IMR-90 (cell line): ENCODE measurements around the gene NXPE2. TPM values are rescaled to one million over a fixed set of nuclear protein-coding genes. Genes with fewer than 3 reads are reported as not detected.

Experiments
- ATAC-seq: fragments of 200-7000 bp; cut with Tn5 transposase; 2 replicates; pipeline ENCODE4 v1.9.1; 2020; ENCODE audit warnings: low read depth, mild to moderate bottlenecking, moderate library complexity
- BruUV-seq: library from RNA; stranded (reverse); fragments of 400-500 nt; replicated peaks from 2 replicates; lab custom pipeline; 2021; lab: Mats Ljungman, UMichigan
- CTCF ChIA-PET: fragments of 300-600 bp; formaldehyde crosslinking; extraction: SDS; loops from one replicate; lab custom pipeline; 2021; ENCODE audit warnings: antibody characterized with exemption; lab: Yijun Ruan, JAX
- POLR2A ChIA-PET: fragments of 300-600 bp; sonication (Branson Sonifier 250); formaldehyde crosslinking; loops from one replicate; lab custom pipeline; 2022; ENCODE audit warnings: antibody characterized with exemption; ENCODE audit not compliant: unreplicated experiment; lab: Charles Lee
- DNase-seq: peaks from one replicate; pipeline ENCODE4 v3.0.0; 2013
- H2AFZ ChIP-seq: replicated peaks from 2 replicates; pipeline ENCODE3; 2013; ENCODE audit warnings: low read length, mild to moderate bottlenecking; ENCODE audit not compliant: poor library complexity
- H2AK5ac ChIP-seq: 2 replicates; pipeline ENCODE4 v1.6.1; 2013; ENCODE audit warnings: low read depth, low read length, inconsistent platforms
- H2AK9ac ChIP-seq: replicated peaks from 2 replicates; pipeline ENCODE3; 2013; ENCODE audit warnings: mild to moderate bottlenecking, low read depth, low read length, moderate library complexity; ENCODE audit not compliant: poor library complexity
- H2BK120ac ChIP-seq: 2 replicates; pipeline ENCODE4 v1.6.1; 2013; ENCODE audit warnings: low read depth, low read length, inconsistent platforms
- H2BK15ac ChIP-seq: 3 replicates; pipeline ENCODE4 v1.6.1; 2013; ENCODE audit warnings: low read depth, low read length, inconsistent platforms
- H2BK20ac ChIP-seq: 2 replicates; pipeline ENCODE4 v1.6.1; 2013; ENCODE audit warnings: low read depth, mild to moderate bottlenecking, inconsistent platforms, low read length, moderate library complexity
- H2BK5ac ChIP-seq: 2 replicates; pipeline ENCODE4 v1.6.1; 2013; ENCODE audit warnings: mild to moderate bottlenecking, low read depth, low read length, inconsistent platforms; ENCODE audit not compliant: poor library complexity, severe bottlenecking
- H3K14ac ChIP-seq: replicated peaks from 2 replicates; pipeline ENCODE4 v1.6.1; 2013; ENCODE audit warnings: low read depth, low read length, inconsistent platforms
- H3K18ac ChIP-seq: 2 replicates; pipeline ENCODE4 v1.6.1; 2013; ENCODE audit warnings: low read depth, low read length, control low read depth
- H3K23ac ChIP-seq: 2 replicates; pipeline ENCODE4 v1.6.1; 2013; ENCODE audit warnings: low read depth, low read length, inconsistent platforms
- H3K27ac ChIP-seq: 2 replicates; pipeline ENCODE4 v1.5.1; 2013; ENCODE audit warnings: mild to moderate bottlenecking, control low read depth, low read length; ENCODE audit not compliant: insufficient read depth
- H3K27me3 ChIP-seq: 2 replicates; pipeline ENCODE4 v1.6.1; 2013; ENCODE audit warnings: low read length; ENCODE audit not compliant: control insufficient read depth, insufficient read depth
- H3K36me3 ChIP-seq: 2 replicates; pipeline ENCODE4 v1.6.1; 2013; ENCODE audit warnings: low read length, mixed read lengths; ENCODE audit not compliant: control insufficient read depth, insufficient read depth
- H3K4ac ChIP-seq: 2 replicates; pipeline ENCODE4 v1.6.1; 2013; ENCODE audit warnings: low read depth, low read length, inconsistent platforms
- H3K4me1 ChIP-seq: 2 replicates; pipeline ENCODE4 v1.6.1; 2013; ENCODE audit warnings: low read length, mixed read lengths; ENCODE audit not compliant: control insufficient read depth, insufficient read depth
- H3K4me2 ChIP-seq: 2 replicates; pipeline ENCODE4 v1.6.1; 2013; ENCODE audit warnings: low read depth, mild to moderate bottlenecking, control low read depth, low read length, moderate library complexity
- H3K4me3 ChIP-seq: 2 replicates; pipeline ENCODE4 v1.5.1; 2013; ENCODE audit warnings: low read depth, mild to moderate bottlenecking, control low read depth, low read length, moderate library complexity; ENCODE audit not compliant: insufficient read depth
- H3K56ac ChIP-seq: 2 replicates; pipeline ENCODE4 v1.6.1; 2013; ENCODE audit warnings: low read length, inconsistent platforms; ENCODE audit not compliant: insufficient read depth; ENCODE audit errors: extremely low read depth
- H3K79me1 ChIP-seq, 2 experiments: 2 replicates each; pipeline ENCODE4 v1.6.1; 2013; ENCODE audit warnings: low read length in 2 of 2, inconsistent platforms in 1 of 2, low read depth in 1 of 2
- H3K9ac ChIP-seq: 2 replicates; pipeline ENCODE4 v1.6.1; 2013; ENCODE audit warnings: low read depth, low read length, control low read depth
- H3K9me1 ChIP-seq: 2 replicates; pipeline ENCODE4 v1.6.1; 2013; ENCODE audit warnings: low read length, inconsistent platforms; ENCODE audit not compliant: insufficient read depth
- H3K9me3 ChIP-seq: 2 replicates; pipeline ENCODE4 v1.6.1; 2013; ENCODE audit warnings: low read length; ENCODE audit not compliant: control insufficient read depth, insufficient read depth
- H4K20me1 ChIP-seq: 2 replicates; pipeline ENCODE4 v1.6.1; 2013; ENCODE audit warnings: low read length, inconsistent platforms; ENCODE audit not compliant: insufficient read depth
- H4K5ac ChIP-seq: 2 replicates; pipeline ENCODE4 v1.6.1; 2013; ENCODE audit warnings: mild to moderate bottlenecking, low read depth, low read length, control low read depth
- H4K8ac ChIP-seq, 2 experiments: 2 replicates each; pipeline ENCODE4 v1.6.1; 2013; ENCODE audit warnings: low read depth in 2 of 2, low read length in 2 of 2, control low read depth in 1 of 2, inconsistent platforms in 1 of 2
- H4K91ac ChIP-seq: 2 replicates; pipeline ENCODE4 v1.6.1; 2013; ENCODE audit warnings: low read depth, low read length, inconsistent platforms; ENCODE audit not compliant: insufficient read depth
- CHD1 ChIP-seq: IDR thresholded peaks from 2 replicates; pipeline ENCODE4 v1.6.1; 2012; ENCODE audit warnings: low read depth, low read length, improper control_type of control experiment
- WGBS, 2 experiments: methylation state at CpG; one replicate each; pipeline versions ENCODE4 v1.1.5 to v1.1.7; 2013; ENCODE audit warnings: missing lambda C conversion rate in 2 of 2; ENCODE audit not compliant: insufficient read length in 1 of 2; ENCODE audit errors: extremely low coverage in 2 of 2; 5-methylcytosine and 5-hydroxymethylcytosine counted together
- dilution Hi-C: fragments of 300-500 bp; cut with HindIII; formaldehyde crosslinking; loops from one replicate; pipeline ENCODE4 v1.14.3; 2018; ENCODE audit warnings: low sequenced_read_pairs; ENCODE audit not compliant: unreplicated experiment
- in situ Hi-C: fragments of 300-500 bp; cut with MboI; formaldehyde crosslinking; loops from 3 replicates; pipeline ENCODE4 v1.14.3; 2019; ENCODE audit warnings: low sequenced_read_pairs, inconsistent platforms, mixed read lengths
- intact Hi-C: fragments of 100-400 bp; cut with micrococcal nuclease; formaldehyde crosslinking; loops from 2 replicates; pipeline ENCODE4 v1.10.0; 2022
- polyA plus RNA-seq, 3 experiments: library from polyadenylated mRNA; depleted of rRNA; stranded (reverse); fragments of >200 nt; gene quantifications; 2 replicates each; pipeline ENCODE4 v1.2.3, GENCODE V29; 2012; ENCODE audit warnings: low replicate concordance in 1 of 3
- total RNA-seq: library from RNA; depleted of rRNA; stranded (reverse); fragments of >200 nt; gene quantifications from 2 replicates; pipeline ENCODE4 v1.2.3, GENCODE V29; 2012

Gene NXPE2
- total and polyA plus RNA-seq, 2 of the 4 experiments (the other 2 are of a cell fraction) = not detected

DNA sequence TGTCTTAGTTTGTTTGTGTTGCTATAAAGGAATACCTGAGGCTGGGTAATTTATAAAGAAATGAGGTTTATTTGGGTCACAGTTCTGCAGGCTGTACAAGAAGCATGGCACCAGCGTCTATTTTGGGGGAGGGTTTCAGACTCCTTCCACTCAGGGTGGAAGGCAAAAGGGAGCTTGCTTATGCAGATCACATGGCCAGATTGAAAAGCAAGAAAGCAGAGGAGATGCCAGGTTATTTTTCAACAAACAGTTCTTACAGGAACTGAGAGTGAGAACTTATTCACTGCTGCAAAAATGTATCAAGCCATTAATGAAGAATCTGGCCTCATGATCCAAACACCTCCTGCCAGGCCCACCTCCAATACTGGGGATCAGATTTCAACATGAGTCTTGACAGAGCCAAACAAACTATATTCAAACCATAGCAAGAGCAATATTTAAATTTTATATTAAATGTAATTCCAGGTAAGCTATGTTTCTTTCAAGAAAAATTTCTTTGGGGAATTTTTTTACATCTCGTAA lies 66.9 kb downstream of the NXPE2 start:
- H3K79me1 ChIP-seq = no peaks in the 10 kb centered on the region
- no peaks in the 10 kb centered on the region for H3K9me1 ChIP-seq
- no peak overlapping the region for H3K27ac ChIP-seq
- DNase-seq (no peak), ATAC-seq (no peak)
- no peak overlapping the region for H2AK9ac ChIP-seq
- H2AK5ac ChIP-seq = no peak overlapping the region
- no peak overlapping the region for H4K91ac ChIP-seq
- BruUV-seq = no TSS peak
- POLR2A ChIA-PET = no interaction called here
- CTCF ChIA-PET = interaction anchor here (0.6 to 1.2 kb wide), 2 partner anchors 405 to 1940 kb away, joined by 3 read pairs; no protein-coding TSS in a partner anchor
- H3K23ac ChIP-seq = no peak overlapping the region
- in situ Hi-C loops = no loop called here
- H2BK20ac ChIP-seq = no peak overlapping the region
- H3K27me3 ChIP-seq = no peaks in the 10 kb centered on the region
- intact Hi-C loops = no loop called here
- H4K5ac ChIP-seq = no peak overlapping the region
- no peak overlapping the region for H3K4me3 ChIP-seq
- no CpG with 5 or more reads among the region's 2 CpGs for WGBS, 2 experiments
- dilution Hi-C loops = no loop called here
- no peak for TF ChIP-seq CHD1
- H3K56ac ChIP-seq = no peak overlapping the region
- no peak overlapping the region for H2BK120ac ChIP-seq
- H3K4me1 ChIP-seq = no peaks in the 10 kb centered on the region
- H3K9ac ChIP-seq = no peak overlapping the region
- H3K36me3 ChIP-seq = no peaks in the 10 kb centered on the region
- H4K20me1 ChIP-seq = no peaks in the 10 kb centered on the region
- no peak overlapping the region for H2AFZ ChIP-seq
- no peak overlapping the region for H3K4me2 ChIP-seq
- no peaks in the 10 kb centered on the region for H3K9me3 ChIP-seq
- no peak overlapping the region for H3K4ac ChIP-seq
- no peak overlapping the region for H3K14ac ChIP-seq
- H4K8ac ChIP-seq = no peak overlapping the region
- no peak overlapping the region for H2BK15ac ChIP-seq
- H3K18ac ChIP-seq = no peak overlapping the region
- no peak overlapping the region for H2BK5ac ChIP-seq
